HG03354 (cell line): ENCODE data around the gene ZNF563.
A peak's percentile ranks its signal among the peaks of the same experiment; 100 is the strongest.

Source experiments
- ATAC-seq: cut with Tn5 transposase; IDR thresholded peaks from one replicate; pipeline ENCODE4 v1.9.1; 2021; ENCODE audit warnings: mild to moderate bottlenecking; ENCODE audit not compliant: unreplicated experiment, poor library complexity, severe bottlenecking

ZNF563 gene

GRCh38 chr19:12295191-12295590 lies 38.2 kb downstream of the ZNF563 start:
- no peak for ATAC-seq

GRCh38 chr19:12294249-12295158 lies 38.9 kb downstream of the ZNF563 start, which contains the start of gene ZNF44:
TSS of gene ZNF44 (minus strand) at chr19:12294883. CDS start at chr19:12294694, 189 bp downstream.
- peak; percentile 92 for ATAC-seq

- peak; percentile 55 for ATAC-seq
These were observed 39.6 kb downstream of the ZNF563 start for GRCh38 chr19:12293777-12294248.

DNA sequence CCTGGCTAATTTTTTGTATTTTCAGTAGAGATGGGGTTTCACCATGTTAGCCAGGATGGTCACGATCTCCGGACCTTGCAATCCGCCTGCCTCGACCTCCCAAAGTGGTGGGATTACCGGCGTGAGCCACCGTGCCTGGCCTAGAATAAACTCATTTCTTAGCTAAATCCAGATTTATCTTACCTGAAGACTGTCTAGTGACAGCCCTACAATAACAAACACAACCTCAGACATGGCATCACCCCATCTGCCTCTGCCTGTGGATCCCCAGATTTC lies 43.7 kb downstream of the ZNF563 start:
- ATAC-seq: no peak

GRCh38 chr19:12287958-12288500 lies 45.4 kb downstream of the ZNF563 start:
- no peak for ATAC-seq

- ATAC-seq: no peak
These were observed 48.8 kb downstream of the ZNF563 start for GRCh38 chr19:12284631-12285030.

GRCh38 chr19:12284226-12284625 lies 49.2 kb downstream of the ZNF563 start:
- ATAC-seq: no peak

DNA sequence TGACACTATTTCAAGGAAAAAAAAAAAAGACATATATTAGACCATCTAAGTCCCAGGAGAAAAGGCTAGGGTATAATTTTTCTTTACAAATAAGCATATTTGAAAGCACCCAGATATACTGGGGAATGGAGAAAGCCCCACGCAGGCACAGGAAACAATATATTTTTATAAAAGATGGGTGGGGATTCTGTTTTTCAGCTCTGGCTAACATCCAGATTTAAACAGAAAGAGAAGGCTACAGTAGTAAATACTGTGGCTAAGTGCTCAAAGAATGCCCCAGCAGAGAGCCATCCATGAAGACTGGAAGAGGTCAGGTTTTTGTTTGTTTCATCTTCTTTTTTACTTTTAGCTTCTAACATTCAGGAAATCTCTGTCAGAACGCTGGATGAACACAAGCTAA lies 54.7 kb downstream of the ZNF563 start:
- ATAC-seq: no peak

GRCh38 chr19:12272980-12273901 lies 60.2 kb downstream of the ZNF563 start:
- ATAC-seq: no peak

GRCh38 chr19:12272386-12272785 lies 61.0 kb downstream of the ZNF563 start:
- ATAC-seq: no peak

- no peak for ATAC-seq
These were observed 62.6 kb downstream of the ZNF563 start for GRCh38 chr19:12270854-12271253.
